ENCODE measurements around the gene CTDSPL. TPM values are rescaled to one million over a fixed set of nuclear protein-coding genes. Genes with fewer than 3 reads are reported as not detected.

Gene CTDSPL
- total and polyA plus RNA-seq, 2 of the 13 experiments (the other 11 are each of a cell fraction or from before 2014, with no cell fraction given) = 26.1 to 142 TPM

DNA sequence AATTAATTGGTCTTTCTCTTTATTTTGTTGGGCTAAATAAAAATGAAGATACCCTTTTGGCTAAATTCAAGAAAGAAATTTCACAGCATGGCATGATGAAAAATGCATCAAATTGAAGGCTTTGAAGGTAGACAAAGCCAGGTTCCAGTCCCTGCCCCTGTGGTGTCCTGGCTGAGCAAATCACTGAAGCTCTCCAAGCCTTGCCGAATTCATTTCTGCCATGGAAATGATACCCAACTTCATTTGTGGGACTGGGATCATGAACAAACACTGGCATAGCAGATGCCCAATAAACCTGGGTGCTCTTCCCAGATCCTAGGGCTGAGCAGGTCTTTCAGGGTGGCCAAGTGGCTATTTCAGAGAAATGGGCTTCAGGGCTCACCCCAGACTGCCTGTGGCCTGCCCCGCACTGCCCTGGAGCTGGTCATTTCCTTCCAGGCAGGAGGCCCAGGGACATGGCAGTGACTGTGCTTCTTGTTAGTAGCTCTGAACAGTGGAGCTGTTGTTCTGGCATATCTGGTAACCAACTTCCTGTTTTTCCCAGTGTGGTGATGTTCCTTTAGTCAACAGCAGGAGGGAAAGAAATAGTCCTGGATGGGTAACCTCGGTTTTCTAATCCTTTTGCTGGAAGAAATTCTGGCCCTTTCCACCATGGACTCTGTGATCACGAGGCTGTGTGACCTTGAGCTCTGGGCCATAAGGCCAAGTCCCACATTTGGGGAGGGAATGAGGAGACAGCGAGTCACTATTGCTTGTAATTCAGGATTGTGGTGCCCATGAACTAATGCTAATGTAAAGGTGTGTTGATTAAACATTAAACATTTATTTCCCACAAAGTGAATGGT lies 47.6 kb downstream of the CTDSPL start (continued):
- TF ChIP-seq ARID4A (CRISPR knock-in tag; IDR thresholded peaks at IDR 0.05; ENCODE audit: borderline replicate concordance) = no peak; the same call in 1 of the 2 replicates
- TF ChIP-seq RXRA (CRISPR knock-in tag; IDR thresholded peaks at IDR 0.05) = peak; percentile 63
- TF ChIP-seq ZNF83 (CRISPR knock-in tag; IDR thresholded peaks at IDR 0.05; ENCODE audit: borderline replicate concordance) = no peak
- TF ChIP-seq, protein P1, sequence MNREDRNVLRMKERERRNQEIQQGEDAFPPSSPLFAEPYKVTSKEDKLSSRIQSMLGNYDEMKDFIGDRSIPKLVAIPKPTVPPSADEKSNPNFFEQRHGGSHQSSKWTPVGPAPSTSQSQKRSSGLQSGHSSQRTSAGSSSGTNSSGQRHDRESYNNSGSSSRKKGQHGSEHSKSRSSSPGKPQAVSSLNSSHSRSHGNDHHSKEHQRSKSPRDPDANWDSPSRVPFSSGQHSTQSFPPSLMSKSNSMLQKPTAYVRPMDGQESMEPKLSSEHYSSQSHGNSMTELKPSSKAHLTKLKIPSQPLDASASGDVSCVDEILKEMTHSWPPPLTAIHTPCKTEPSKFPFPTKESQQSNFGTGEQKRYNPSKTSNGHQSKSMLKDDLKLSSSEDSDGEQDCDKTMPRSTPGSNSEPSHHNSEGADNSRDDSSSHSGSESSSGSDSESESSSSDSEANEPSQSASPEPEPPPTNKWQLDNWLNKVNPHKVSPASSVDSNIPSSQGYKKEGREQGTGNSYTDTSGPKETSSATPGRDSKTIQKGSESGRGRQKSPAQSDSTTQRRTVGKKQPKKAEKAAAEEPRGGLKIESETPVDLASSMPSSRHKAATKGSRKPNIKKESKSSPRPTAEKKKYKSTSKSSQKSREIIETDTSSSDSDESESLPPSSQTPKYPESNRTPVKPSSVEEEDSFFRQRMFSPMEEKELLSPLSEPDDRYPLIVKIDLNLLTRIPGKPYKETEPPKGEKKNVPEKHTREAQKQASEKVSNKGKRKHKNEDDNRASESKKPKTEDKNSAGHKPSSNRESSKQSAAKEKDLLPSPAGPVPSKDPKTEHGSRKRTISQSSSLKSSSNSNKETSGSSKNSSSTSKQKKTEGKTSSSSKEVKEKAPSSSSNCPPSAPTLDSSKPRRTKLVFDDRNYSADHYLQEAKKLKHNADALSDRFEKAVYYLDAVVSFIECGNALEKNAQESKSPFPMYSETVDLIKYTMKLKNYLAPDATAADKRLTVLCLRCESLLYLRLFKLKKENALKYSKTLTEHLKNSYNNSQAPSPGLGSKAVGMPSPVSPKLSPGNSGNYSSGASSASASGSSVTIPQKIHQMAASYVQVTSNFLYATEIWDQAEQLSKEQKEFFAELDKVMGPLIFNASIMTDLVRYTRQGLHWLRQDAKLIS (CRISPR knock-in tag; IDR thresholded peaks at IDR 0.05) = 0 out of 2 replicates have a peak, but pooled peaks have one; percentile 46
- 0 out of 4 replicates have a peak, but pooled peaks of 1 of the 2 experiments have one; percentile 29 for TF ChIP-seq NR2F1 (CRISPR knock-in tag; IDR thresholded peaks at IDR 0.05)
- TF ChIP-seq ZGPAT (CRISPR knock-in tag; IDR thresholded peaks at IDR 0.05) = peak; percentile 72
- TF ChIP-seq SOX6 (IDR thresholded peaks at IDR 0.05) = no peak
- peak; percentile 59; the same call in 1 of the 2 replicates for TF ChIP-seq SOX6 (CRISPR knock-in tag; IDR thresholded peaks at IDR 0.05)
- peak; percentile 79 for TF ChIP-seq PAXIP1 (CRISPR knock-in tag; conservative IDR thresholded peaks at IDR 0.05)
- no peak for TF ChIP-seq ZNF547 (CRISPR knock-in tag; IDR thresholded peaks at IDR 0.05)
- TF ChIP-seq FOSL2 (CRISPR knock-in tag; IDR thresholded peaks at IDR 0.05) = peak; percentile 83
- TF ChIP-seq NFRKB (IDR thresholded peaks at IDR 0.05) = no peak
- no peak for TF ChIP-seq KLF11 (CRISPR knock-in tag; IDR thresholded peaks at IDR 0.05)
- TF ChIP-seq ZNF296 (CRISPR knock-in tag; conservative IDR thresholded peaks at IDR 0.05) = no peak

Measured in HepG2 (cell line).